ENCODE data around the gene EFEMP2.

Gene EFEMP2

GRCh38 chr11:65884716-65885092 lies 12.1 kb upstream of the EFEMP2 start:
- peak; percentile 86 for DNase-seq

GRCh38 chr11:65883786-65884715 lies 11.5 kb upstream of the EFEMP2 start:
- DNase-seq = no peak

- DNase-seq = no peak
Measured at GRCh38 chr11:65883058-65883761, 10.6 kb upstream of the EFEMP2 start.

GRCh38 chr11:65882120-65883057 lies 9.8 kb upstream of the EFEMP2 start:
- no peak for DNase-seq

- DNase-seq = peak; percentile 44
Measured at GRCh38 chr11:65880844-65881421, 8.3 kb upstream of the EFEMP2 start.

- DNase-seq = no peak
Measured at GRCh38 chr11:65880027-65880426, 7.4 kb upstream of the EFEMP2 start.

GRCh38 chr11:65879617-65880016 lies 7.0 kb upstream of the EFEMP2 start, which contains the start of gene CTSW:
Gene CTSW, plus strand, starts transcription at chr11:65879837. Its CDS starts 18 bp downstream, at chr11:65879855.
- DNase-seq = peak; percentile 68

- DNase-seq = peak; percentile 97
Measured at GRCh38 chr11:65873318-65874156, 937 bp upstream of the EFEMP2 start.

- no peak for DNase-seq
Measured at GRCh38 chr11:65871811-65872548, 620 bp downstream of the EFEMP2 start.

GRCh38 chr11:65870706-65871681 lies 1.6 kb downstream of the EFEMP2 start:
- DNase-seq = no peak

- DNase-seq = no peak
Measured at GRCh38 chr11:65870307-65870658, 2.3 kb downstream of the EFEMP2 start.

- no peak for DNase-seq
Measured at GRCh38 chr11:65869643-65870306, 2.8 kb downstream of the EFEMP2 start.

- DNase-seq = no peak
Measured at GRCh38 chr11:65868907-65869306, 3.7 kb downstream of the EFEMP2 start.

- DNase-seq = no peak
Measured at GRCh38 chr11:65868076-65868667, 4.4 kb downstream of the EFEMP2 start.

GRCh38 chr11:65867284-65868071 lies 5.1 kb downstream of the EFEMP2 start:
- DNase-seq = no peak

- no peak for DNase-seq
Measured at GRCh38 chr11:65866509-65867283, 5.9 kb downstream of the EFEMP2 start.
